WERI-Rb-1 (cell line): ENCODE data around the gene MAN2A1.

Experiments
- DNase-seq: peaks from one replicate; pipeline ENCODE4 v3.0.0-alpha.2; 2020
- H3K27ac ChIP-seq: fragments of 250-450 bp; sonication (Bioruptor Pico); 2 replicates; pipeline ENCODE4 v1.5.1; 2020; ENCODE audit warnings: mild to moderate bottlenecking, moderate library complexity
- H3K27me3 ChIP-seq: fragments of 250-450 bp; sonication (Bioruptor Pico); 2 replicates; pipeline ENCODE4 v1.5.1; 2021; ENCODE audit warnings: mild to moderate bottlenecking, low read depth, moderate library complexity; ENCODE audit not compliant: insufficient read depth, severe bottlenecking
- H3K36me3 ChIP-seq: fragments of 250-450 bp; sonication (Bioruptor Pico); 2 replicates; pipeline ENCODE4 v1.5.1; 2020; ENCODE audit warnings: mild to moderate bottlenecking, moderate library complexity
- H3K4me3 ChIP-seq: 2 replicates; pipeline ENCODE4 v1.5.1; 2011; ENCODE audit warnings: low read depth, mild to moderate bottlenecking, control low read depth, low read length
- H3K9me3 ChIP-seq: fragments of 250-450 bp; sonication (Bioruptor Pico); 2 replicates; pipeline ENCODE4 v1.5.1; 2021; ENCODE audit warnings: mild to moderate bottlenecking, moderate library complexity; ENCODE audit not compliant: severe bottlenecking
- TF ChIP-seq, protein P1 (sequence below): IDR thresholded peaks from 2 replicates; pipeline ENCODE4 v1.5.1; 2011; ENCODE audit warnings: low read depth, mild to moderate bottlenecking, control low read depth, inconsistent platforms, low read length

The MAN2A1 gene

GRCh38 chr5:109792613-109793012, 102.9 kb downstream of the MAN2A1 start:
- H3K36me3 ChIP-seq: peaks cover 17% of the 10 kb centered on the region
- H3K27me3 ChIP-seq: no peaks in the 10 kb centered on the region
- TF ChIP-seq, protein P1, sequence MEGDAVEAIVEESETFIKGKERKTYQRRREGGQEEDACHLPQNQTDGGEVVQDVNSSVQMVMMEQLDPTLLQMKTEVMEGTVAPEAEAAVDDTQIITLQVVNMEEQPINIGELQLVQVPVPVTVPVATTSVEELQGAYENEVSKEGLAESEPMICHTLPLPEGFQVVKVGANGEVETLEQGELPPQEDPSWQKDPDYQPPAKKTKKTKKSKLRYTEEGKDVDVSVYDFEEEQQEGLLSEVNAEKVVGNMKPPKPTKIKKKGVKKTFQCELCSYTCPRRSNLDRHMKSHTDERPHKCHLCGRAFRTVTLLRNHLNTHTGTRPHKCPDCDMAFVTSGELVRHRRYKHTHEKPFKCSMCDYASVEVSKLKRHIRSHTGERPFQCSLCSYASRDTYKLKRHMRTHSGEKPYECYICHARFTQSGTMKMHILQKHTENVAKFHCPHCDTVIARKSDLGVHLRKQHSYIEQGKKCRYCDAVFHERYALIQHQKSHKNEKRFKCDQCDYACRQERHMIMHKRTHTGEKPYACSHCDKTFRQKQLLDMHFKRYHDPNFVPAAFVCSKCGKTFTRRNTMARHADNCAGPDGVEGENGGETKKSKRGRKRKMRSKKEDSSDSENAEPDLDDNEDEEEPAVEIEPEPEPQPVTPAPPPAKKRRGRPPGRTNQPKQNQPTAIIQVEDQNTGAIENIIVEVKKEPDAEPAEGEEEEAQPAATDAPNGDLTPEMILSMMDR: no peak
- no peak for DNase-seq
- H3K9me3 ChIP-seq: no peaks in the 10 kb centered on the region
- H3K4me3 ChIP-seq: no peak overlapping the region
- no peak overlapping the region for H3K27ac ChIP-seq

DNA sequence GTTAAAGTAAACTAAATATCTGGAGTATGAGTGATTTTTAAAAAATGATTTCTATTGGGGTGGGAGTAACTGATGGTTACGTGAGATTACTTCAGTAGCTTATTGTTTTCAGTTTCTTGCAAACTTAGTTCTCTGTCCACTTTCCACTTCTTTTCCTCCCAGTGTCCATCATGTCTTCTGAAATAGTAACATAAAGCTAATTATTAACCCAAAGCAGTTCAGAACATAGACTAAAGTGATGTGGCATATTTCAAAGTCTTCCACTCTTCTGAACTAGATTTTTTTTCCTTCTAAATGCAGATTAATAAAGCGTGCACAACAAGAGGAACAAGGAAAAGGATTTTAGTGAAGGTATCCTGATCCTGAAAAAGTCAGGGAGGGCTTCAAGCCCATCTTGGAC, 114.1 kb downstream of the MAN2A1 start:
- Histone ChIP-seq H3K9me3 (no peaks in the 10 kb centered on the region), H3K27me3 (no peaks in the 10 kb centered on the region), H3K4me3 (no peak overlapping the region), H3K27ac (no peak overlapping the region), H3K36me3 (no peaks in the 10 kb centered on the region)
- DNase-seq: no peak
- TF ChIP-seq, protein P1: no peak

GRCh38 chr5:109805472-109805871, 115.7 kb downstream of the MAN2A1 start:
- no peak for DNase-seq
- H3K4me3 ChIP-seq: no peak overlapping the region
- no peaks in the 10 kb centered on the region for H3K36me3 ChIP-seq
- TF ChIP-seq, protein P1: no peak
- no peaks in the 10 kb centered on the region for H3K9me3 ChIP-seq
- no peaks in the 10 kb centered on the region for H3K27me3 ChIP-seq
- no peak overlapping the region for H3K27ac ChIP-seq

- H3K36me3 ChIP-seq: no peaks in the 10 kb centered on the region
- H3K27me3 ChIP-seq: no peaks in the 10 kb centered on the region
- no peak for DNase-seq
- H3K9me3 ChIP-seq: no peaks in the 10 kb centered on the region
- H3K27ac ChIP-seq: no peak overlapping the region
- no peak overlapping the region for H3K4me3 ChIP-seq
- TF ChIP-seq, protein P1: no peak
These were observed 116.2 kb downstream of the MAN2A1 start for GRCh38 chr5:109805883-109806282.

GRCh38 chr5:109812698-109813097, 123.0 kb downstream of the MAN2A1 start:
- DNase-seq: no peak
- Histone ChIP-seq H3K27me3 (no peaks in the 10 kb centered on the region), H3K9me3 (no peaks in the 10 kb centered on the region), H3K27ac (no peak overlapping the region), H3K36me3 (no peaks in the 10 kb centered on the region), H3K4me3 (no peak overlapping the region)
- TF ChIP-seq, protein P1: no peak

GRCh38 chr5:109816732-109817131, 127.0 kb downstream of the MAN2A1 start:
- H3K4me3 ChIP-seq: no peak overlapping the region
- no peak for DNase-seq
- H3K27ac ChIP-seq: no peak overlapping the region
- no peaks in the 10 kb centered on the region for H3K9me3 ChIP-seq
- TF ChIP-seq, protein P1: no peak
- H3K27me3 ChIP-seq: no peaks in the 10 kb centered on the region
- H3K36me3 ChIP-seq: peaks cover 5% of the 10 kb centered on the region; the same call in 1 of the 2 replicates
